HepG2 (cell line): Measurements from ENCODE around the gene HDLBP.

ENCODE experiments used
- EP300 ChIP-seq, 3 experiments: sonication (generic) in 1 of 3; formaldehyde crosslinking in 1 of 3; IDR thresholded peaks; 2 replicates each; pipeline versions ENCODE4 v1.5.1 to v1.6.1; 2011 to 2020; ENCODE audit warnings: low read depth in 2 of 3, low read length in 2 of 3, borderline replicate concordance in 1 of 3, improper control_type of control experiment in 1 of 3, mild to moderate bottlenecking in 1 of 3, missing genetic modification reagents in 1 of 3, moderate library complexity in 1 of 3
- SOX5 ChIP-seq: IDR thresholded peaks from 2 replicates; pipeline ENCODE4 v1.6.1; 2016; ENCODE audit warnings: borderline replicate concordance
- ZNF891 ChIP-seq: sonication (generic); formaldehyde crosslinking; IDR thresholded peaks from 2 replicates; pipeline ENCODE4 v1.5.0; 2020; ENCODE audit warnings: mild to moderate bottlenecking, missing genetic modification reagents

DNA sequence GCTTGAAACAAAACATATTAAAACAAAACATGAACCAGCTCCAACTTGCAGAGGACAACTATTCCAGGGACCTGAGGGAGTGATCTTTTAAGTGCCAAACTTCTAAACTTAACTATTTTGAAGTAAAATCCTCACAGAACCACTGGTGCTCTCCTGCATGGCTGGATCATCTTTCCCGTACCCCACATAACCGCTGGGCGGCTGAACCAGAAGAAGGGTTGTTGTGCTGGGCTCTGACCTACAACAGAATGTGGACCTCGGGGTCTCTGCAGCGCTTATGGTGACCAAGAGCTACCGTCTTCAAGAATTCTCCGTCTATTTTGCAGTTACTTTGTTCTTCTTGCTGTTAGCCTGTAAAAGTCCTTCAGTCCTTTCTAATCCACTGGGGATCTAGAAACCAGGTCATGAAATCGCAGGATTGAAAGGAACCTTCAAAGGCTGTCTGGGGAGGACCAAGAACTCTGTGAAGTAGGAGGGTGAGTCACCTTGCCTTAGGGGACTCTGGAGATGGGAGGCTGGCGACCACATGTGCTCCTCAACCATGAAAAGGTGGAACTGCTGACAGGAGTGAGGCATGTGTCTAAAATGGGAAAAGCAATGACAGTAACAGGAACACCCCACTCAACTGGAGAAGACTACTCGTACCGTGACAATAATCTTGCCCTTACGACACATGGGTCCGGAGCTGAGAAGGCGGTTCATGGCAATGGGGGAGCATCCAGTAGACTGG is 46.6 kb downstream of the HDLBP start:
- TF ChIP-seq EP300 (IDR thresholded peaks at IDR 0.05; ENCODE audit: low read depth in 2 of 2, low read length in 2 of 2): no peak
- no peak for TF ChIP-seq EP300 (CRISPR knock-in tag; IDR thresholded peaks at IDR 0.05; ENCODE audit: borderline replicate concordance)
- no peak for TF ChIP-seq SOX5 (CRISPR knock-in tag)
- TF ChIP-seq ZNF891 (CRISPR knock-in tag): no peak
